SKM-1 (cell line): ENCODE measurements around the gene VCL.
"Not testable (repeated sequence)": the region's sequence is repeated elsewhere in the genome, so short reads cannot be mapped to it uniquely, and the experiment has no call there.

ENCODE experiments used
- DNase-seq: peaks from one replicate; lab custom pipeline; 2025; ENCODE audit not compliant: unreplicated experiment; lab: John Stamatoyannopoulos, UW

VCL gene

DNA sequence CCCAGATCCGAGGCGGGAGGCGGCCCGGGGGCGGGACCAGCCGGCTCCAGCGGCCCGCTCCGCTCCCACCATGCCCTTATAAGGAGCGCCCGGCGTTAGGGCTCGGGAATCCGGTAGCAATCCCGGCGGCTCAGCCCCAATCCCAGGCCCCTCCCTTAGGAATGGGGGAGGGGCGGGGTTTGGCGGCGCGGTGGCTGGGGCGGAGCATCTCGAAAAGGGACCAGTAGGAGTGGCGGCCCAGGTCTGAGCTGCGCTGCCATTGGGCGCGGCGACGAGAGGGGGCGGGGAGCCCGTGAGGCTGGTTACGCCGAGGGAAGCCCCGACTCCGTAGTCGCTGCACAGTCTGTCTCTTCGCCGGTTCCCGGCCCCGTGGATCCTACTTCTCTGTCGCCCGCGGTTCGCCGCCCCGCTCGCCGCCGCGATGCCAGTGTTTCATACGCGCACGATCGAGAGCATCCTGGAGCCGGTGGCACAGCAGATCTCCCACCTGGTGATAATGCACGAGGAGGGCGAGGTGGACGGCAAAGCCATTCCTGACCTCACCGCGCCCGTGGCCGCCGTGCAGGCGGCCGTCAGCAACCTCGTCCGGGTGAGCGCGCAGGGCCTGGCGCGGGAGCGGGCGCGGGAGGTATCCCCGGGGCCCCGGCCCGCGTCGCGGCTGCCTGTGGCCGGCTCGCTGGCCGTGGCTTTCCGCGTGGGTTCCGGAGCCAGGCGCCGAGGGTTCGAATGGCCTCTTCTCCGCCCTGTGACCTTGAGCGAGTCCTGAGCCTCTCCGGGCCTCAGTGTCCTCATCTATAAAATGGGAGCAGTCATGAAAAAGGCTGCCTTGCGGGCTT, at the start of gene VCL:
Gene VCL, plus strand, starts transcription at position 330 of the 836 bp plus-strand sequence. Its CDS starts 92 bp downstream, at position 422.
- DNase-seq = peak; percentile 88

DNA sequence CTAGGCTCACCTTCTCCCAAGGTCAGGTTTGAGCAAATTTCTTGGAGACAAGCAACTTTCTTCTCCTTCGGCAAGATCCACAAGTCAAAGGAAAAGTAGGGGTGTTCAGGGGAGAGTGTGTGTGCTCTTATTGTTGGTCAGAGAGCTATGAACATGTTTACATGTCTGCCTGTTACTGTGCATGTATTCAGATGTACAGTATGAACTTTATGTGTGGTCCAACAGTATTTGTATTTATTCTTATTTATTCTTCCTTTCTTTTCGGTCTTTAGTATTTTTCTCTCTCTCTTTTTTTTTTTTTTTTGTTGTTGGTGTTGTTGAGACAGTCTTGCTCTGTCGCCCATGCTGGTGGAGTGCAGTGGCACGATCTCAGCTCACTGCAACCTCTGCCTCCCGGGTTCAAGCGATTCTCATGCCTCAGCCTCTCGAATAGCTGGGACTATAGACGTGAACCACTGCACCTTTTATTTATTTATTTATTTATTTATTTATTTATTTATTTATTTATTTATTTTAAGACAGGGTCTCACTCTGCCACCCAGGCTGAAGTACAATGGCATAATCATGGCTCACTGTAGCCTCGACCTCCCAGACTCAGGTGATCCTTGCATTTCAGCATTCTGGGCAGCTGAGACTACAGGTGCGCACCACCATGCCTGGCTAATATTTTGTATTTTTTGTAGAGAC, 48.8 kb upstream of the VCL start:
- DNase-seq = no peak

DNA sequence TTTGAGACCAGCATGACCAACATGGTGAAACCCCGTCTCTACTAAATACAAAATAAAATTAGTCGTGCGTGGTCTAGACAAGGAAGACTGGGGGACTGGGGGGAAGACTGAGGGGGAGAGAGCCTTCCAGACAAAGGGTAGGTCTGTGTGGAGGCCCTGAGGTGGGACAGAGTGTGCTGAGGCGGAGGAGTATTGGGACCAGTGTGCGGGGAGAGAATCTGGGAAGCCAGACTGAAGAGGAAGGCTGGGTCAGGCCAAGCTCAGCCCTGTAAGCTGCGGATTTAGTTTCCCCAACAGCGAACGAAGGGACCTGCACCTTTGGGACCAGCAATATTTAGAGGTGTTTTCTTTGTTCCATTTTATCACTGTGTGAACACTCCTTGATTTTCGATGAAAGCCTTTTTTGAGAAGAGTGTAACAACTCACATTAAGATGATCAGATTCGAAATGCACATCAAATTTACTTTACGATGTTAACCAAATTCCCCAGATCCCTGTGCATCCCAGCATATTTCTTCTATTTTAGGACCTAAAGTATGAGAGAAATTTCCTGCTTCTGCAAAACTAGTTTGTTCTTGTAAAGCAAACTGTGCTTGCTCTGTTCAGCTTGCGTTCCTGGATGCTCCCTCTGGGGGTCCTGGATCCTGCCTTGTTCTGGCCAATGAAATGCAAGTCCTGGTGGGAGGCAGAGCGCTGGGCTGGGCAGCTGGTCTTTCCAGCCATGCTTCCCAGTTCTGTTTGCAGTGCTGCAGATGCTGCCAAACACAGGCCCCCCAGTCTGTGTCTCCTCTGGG, 47.6 kb upstream of the VCL start:
- no peak for DNase-seq

DNA sequence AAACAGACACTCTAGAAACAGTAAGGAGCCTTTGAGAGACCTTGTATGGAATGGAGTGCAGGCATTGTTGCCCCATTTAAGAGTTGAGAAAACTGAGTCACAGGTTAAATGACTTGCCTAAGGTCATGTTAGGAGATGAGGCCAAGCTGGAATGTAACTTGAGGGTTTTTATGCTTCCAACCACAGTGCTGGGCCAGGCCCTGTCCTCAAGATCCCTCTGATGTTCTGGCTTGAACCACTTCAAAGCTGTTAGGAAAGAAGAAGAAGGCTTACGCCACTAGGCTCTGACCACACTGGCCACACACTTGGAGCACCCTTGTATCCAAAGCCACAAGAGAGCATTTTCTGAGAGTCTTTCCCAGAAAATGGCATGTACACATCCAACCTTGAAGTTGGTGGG, 44.3 kb upstream of the VCL start:
- peak; percentile 85 for DNase-seq

DNA sequence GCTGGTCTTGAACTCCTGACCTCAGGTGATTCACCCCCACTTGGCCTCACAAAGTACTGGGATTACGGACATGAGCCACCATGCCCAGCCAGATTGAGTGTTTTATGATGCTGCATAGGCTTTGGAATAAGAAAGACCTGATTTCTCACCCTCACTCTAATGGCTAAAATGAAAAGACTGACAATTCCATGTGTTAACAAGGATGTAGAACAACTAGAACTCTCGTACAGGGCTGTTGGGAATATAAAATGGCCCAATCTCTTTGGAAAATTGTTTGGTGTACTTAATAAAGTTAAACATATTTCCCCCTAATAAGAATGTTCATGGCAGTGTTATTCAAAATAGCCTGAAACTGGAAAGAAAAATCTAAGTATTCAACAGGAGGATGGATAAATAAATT, 43.2 kb upstream of the VCL start:
- no peak for DNase-seq

DNA sequence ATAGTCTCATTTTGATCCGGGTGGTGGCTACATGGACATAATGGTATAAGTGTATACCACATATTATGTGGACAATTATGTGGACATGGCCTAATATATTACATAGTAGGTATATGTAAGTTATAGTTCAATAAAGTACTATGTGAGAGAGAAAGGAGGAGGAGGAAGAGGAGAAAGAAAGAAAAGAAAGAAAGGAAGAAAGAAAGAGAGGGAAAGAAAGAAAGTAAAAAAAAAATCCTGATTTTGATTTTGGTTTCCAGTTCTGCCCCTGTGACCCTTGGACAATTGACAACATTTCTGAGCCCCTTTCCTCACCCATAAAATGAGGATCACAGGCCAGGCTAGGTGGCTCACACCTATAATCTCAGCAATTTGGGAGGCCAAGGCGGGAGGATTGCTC, 42.2 kb upstream of the VCL start:
- DNase-seq = no peak

DNA sequence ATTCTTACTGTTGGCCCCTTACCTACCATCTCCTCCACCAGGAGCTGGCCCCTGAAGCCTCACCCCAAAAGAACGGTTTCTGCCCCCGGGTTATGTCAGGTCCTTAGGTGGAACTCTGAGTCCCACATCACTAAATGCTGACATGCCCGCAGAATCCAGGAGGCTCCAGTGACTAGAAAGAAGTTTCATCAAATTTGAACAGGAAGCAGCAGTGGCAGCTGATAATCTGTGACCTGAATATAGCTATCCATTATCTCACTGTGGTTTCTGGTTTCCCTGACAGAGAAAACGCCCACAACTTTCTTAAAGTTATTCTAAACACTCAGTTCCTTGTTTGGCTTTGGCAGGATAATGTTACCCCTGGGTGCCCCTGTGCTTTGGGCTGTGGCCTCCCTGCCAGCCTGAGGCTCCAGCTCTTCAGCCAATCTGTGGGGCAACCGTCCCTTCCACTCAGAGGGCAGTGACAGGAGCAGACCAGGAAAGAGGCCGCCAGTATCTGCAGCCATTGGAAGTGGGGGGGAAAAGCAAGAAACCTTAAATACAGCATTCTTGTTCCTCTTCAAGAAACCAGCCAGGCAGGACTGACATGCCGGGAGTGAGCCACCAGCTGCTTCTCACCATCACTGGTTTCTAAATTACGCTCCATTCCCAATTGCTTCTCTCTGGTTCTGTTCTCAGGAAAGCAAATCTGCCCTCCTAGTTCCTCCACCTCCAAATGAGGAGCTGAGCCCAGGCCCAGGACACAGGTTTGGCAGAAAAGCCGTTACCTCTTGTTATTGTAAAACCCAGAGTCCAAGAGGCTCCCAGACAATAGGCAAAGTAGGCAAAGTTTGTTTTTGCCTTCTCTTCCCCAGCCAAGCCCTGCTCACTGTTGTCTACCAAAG, 41.2 kb upstream of the VCL start:
- DNase-seq = peak; percentile 85

DNA sequence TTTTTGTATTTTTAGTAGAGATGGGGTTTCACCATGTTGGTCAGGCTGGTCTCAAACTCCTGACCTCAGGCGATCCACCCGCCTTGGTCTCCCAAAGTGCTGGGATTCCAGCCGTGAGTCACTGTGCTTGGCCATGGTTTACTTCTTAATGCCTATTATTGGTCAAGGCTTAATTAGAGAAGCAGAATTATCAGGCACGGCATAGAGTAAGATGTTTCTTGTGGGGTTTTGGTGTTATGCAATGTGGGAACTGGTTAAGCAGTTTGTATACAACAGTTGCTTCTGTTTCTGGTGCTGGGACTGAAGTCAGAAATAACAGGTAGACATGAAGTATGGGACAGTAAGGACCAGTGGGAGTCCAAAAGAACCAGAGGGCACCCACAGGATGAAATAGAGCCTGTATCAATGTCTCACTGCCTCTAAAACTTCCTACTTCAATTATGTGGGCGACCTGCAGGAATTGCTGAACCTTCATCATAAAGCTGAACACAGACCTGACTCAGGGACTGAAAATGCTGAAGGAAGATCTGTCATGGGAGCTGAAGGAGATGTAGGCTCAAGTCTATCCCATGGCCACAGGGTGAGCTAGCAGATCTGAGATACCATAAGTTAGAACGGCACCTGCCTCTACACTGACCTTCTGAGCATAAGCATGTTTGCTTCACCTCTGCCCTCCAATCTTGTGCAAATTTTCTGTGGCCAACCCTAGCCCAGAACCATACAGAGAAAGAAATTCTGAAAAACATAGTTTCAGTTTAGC, 38.3 kb upstream of the VCL start:
- DNase-seq = no peak

DNA sequence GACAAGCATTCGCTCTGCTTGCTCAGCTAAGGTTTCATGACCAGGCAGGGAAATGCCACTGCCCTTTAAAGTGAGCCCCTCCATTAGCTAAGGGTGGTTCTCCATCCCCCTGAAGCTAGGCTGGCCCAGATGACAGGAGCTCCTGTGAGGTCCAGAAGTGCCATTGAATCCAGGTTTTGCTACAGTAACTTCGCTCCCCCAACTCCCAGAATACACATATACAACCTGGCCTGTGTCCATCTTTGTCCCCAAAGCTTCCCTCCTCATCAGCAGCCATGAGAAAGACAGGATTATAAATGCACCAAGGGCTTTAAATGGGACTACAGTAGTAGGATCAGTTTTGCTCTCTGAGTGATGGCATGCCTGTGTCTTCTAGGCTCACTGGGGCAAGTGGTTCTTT, 35.5 kb upstream of the VCL start:
- no peak for DNase-seq

DNA sequence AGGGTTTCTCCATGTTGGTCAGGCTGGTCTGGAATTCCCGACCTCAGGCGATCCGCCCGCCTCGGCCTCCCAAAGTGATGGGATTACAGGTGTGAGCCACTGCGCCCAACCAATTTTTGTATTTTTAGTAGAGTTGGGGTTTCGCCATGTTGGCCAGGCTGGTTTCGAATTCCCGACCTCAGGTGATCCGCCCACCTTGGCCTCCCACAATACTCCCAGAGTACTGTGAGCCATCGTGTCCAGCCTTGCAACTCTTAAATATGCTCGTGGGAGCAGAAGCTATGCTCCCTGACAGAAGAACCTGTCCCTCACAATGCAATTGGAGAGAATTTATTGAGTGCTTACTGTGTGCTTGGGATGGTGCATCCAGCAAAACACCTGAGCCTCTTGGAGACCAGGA, 34.4 kb upstream of the VCL start:
- DNase-seq = not testable (repeated sequence)

DNA sequence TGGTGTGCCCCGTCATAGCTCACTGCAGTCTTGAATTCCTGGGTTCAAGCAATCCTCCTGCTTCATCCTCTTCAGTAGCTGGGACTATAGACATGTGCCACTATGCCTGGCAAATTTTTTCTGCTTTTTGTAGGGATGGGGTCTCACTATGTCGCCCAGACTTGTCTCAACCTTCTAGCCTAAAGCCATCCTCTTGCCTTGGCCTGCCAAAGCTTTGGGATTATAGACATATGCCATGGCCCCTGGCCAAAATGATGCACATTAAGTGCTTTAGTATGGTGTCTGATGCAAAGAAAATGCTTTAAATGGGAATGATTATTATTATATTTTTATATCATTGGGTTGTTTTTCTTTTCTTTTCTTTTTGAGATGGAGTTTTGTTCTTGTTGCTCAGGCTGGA, 33.2 kb upstream of the VCL start:
- no peak for DNase-seq

DNA sequence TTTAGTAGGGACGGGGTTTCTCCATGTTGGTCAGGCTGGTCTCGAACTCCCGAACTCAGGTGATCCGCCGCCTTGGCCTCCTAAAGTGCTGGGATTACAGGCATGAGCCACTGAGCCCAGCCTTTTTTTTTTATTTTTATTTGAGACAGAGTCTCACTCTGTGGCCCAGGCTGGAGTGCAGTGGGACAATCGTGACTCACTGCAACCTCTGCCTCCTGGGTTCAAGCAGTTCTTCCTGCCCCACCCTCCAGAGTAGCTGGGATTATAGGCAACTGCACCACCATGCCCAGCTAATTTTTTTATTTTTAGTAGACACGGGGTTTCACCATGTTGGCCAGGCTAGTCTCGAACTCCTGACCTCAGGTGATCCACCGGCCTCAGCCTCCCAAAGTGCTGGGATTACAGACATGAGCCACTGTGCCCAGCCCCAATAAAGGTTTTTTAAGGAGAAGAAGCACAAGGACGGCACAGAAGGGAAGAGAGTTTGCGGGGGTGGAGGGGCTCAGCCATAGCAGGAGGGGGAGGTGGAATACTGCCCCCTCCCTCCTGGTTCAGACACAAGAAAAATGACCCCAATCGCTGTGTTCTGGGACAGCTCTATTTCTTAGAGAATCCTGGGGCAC, 32.5 kb upstream of the VCL start:
- DNase-seq = not testable (repeated sequence)

DNA sequence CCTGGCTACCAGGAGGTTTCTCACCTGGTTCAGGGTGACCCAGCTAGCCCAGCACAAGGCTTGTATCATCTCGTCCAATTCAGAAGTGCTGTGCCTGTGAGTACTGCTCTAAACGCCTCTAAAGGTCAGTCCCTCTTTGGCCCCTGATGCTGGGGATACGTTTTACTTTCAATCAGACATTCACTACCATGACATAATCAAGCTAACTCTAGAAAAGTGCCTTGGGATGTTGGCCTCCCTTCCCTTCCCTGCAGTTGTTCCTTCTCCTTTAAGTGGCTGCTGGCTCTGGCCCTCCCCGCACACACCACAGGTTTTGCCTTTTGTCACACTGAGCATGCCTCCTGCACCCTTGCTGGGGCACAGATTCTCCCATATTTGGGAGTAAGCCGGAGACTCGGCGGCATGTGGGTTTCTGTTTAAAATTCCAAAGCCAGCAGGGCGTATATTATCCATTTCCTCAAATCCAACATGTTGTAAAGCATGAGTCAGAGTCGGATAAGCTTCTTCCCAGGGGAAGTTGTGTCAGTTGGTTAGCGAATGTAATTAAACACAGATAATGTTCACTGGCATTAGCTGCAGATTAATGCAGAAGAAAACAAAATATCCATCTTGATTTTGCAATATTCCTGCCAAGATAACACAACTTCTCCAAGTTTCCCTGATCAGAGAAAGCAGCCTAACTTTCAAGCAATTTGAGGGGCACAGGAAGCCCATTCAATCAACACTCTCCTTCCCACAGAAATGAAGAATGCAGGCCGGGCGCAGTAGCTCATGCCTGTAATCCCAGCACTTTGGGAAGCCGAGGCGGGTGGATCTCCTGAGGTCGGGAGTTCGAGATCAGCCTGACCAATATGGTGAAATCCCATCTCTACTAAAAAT, 31.8 kb upstream of the VCL start:
- no peak for DNase-seq

DNA sequence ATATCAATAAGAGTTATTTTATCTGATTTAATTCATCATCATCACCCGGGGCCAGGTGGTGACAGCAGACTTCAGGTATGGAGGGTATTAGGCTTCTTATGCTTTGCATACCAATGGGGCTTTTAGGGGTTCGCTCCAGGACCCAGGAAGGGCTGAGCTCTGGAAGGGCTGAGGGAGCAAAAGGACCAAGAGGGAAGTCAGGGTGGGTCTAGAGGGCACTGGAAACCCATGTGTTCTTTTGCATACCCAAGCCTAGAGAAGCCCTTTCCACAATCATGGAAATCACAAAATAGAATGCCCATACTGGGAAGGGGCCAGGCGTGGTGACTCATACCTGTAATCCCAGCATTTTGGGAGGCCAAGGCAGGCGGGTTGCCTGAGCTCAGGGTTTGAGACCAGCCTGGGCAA, 30.9 kb upstream of the VCL start:
- DNase-seq = no peak

DNA sequence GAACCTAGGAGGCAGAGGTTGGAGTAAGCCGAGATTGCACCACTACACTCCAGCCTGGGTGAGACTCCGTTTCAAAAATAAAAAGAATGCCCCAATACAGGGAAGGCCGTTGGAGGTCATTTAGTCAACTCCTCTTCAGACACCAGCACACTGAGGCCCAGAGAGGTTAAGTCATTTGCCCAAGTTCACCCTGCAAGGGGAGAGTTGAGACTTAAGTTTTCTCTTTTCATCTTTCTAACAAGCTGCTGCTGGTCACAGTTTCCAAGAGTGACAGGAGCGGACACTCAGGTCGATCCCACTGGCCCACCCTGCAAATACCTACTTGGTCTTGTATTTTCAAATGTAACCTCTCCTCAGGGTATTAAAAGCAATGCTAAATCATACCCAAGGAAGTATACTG, 30.4 kb upstream of the VCL start:
- no peak for DNase-seq

DNA sequence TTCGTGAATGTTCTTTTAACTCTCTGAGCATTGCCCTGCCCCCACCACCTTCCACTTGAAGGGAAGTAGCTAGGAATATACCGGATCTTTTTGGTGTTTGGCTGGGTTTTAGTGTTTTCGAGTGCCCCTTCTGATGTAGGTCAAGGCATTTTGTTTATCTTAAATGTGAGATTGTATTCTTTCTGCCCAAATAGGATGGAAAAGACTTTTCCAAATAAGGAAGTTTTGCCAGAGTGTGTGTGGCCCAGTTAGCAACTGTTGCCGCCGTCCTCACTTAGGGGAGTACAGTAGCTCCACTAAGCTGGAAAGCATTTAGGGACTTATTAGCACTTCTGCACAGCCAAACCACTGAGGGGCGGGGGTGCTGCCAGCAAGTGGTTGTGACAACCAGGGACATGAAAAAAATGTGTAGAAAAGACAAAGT, 29.8 kb upstream of the VCL start:
- no peak for DNase-seq

DNA sequence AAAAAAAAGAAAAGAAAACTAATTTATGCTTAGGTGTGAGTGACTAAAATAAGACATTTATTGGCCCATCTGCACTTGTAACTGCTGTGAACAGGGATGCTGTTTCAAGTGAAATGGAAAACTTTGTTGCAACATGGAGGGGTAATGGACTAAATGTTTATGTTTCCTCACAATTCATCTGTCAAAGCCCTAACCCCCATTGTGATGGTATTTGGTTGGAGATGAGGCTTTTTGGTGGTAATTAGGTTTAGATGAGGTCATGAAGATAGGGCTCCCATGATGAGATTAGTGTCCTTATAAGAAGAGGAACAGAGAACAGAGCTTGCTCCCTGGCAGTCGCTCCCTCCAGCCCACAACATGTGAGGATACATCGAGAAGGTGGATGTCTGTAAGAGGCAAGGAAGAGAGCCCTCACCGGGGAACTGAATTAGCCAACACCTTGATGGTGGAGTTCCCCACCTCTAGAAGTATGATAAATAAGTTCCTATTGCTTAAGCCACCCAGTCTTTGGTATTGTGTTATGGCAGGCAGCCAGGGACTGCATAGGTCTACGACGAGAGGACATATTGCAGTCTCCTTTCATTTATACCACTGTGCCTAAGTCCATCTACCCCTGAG, 28.6 kb upstream of the VCL start:
- no peak for DNase-seq

DNA sequence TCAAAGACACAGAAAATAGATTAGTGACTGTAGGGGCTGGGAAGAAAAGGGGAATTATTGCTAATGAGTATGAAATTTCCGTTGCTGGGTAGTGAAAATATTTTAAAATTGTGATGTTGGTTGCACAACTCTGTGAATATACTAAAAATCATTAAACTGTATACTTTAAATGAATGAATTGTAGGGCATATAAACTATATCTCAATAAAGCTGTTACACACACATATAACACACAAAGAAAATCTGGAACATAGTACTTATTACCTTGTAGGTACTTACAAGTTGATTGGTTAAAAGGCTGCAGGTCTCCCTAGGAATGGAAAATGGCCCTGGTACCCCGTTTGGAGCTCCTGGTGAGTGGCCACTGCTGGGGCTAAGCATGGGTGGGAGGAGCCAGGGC, 27.1 kb upstream of the VCL start:
- no peak for DNase-seq
